CD14-positive monocyte (primary cell): ENCODE data around the gene TEX13B. TPM values are rescaled to one million over a fixed set of nuclear protein-coding genes. Genes with fewer than 3 reads are reported as not detected.
A peak's percentile ranks its signal among the peaks of the same experiment; 100 is the strongest.

Experiments
- DNase-seq, 3 donors: peaks; one replicate each; pipeline ENCODE4 v3.0.0-alpha.2; 2011 to 2022
- H2AFZ ChIP-seq: 2 replicates; pipeline ENCODE4 v1.6.0; 2012; ENCODE audit warnings: mild to moderate bottlenecking, low read depth, low read length, inconsistent platforms; ENCODE audit not compliant: insufficient read depth, poor library complexity, severe bottlenecking
- H3K27ac ChIP-seq, 2 donors: 1 replicate in 1 of 2; 2 replicates in 1 of 2; pipeline ENCODE4 v1.5.1; 2012 to 2013; ENCODE audit warnings: low read length in 2 of 2, control low read depth in 1 of 2, inconsistent platforms in 1 of 2, low read depth in 1 of 2, mild to moderate bottlenecking in 1 of 2
- H3K27me3 ChIP-seq, 2 donors: one replicate each; pipeline versions ENCODE4 v1.6.0 to v1.6.1; 2011 to 2013; ENCODE audit warnings: low read length in 2 of 2; ENCODE audit not compliant: control insufficient read depth in 2 of 2, insufficient read depth in 2 of 2
- H3K36me3 ChIP-seq, 2 donors: replicated peaks in 1 of 2; 1 replicate in 1 of 2; 2 replicates in 1 of 2; pipeline versions ENCODE4 v1.5.1 to v1.6.1; 2012 to 2013; ENCODE audit warnings: low read length in 2 of 2, control low read depth in 1 of 2, inconsistent platforms in 1 of 2, mild to moderate bottlenecking in 1 of 2; ENCODE audit not compliant: insufficient read depth in 2 of 2, control insufficient read depth in 1 of 2
- H3K4me1 ChIP-seq, 2 donors: 1 replicate in 1 of 2; 2 replicates in 1 of 2; pipeline versions ENCODE4 v1.5.1 to v1.6.1; 2012 to 2013; ENCODE audit warnings: low read length in 2 of 2, control low read depth in 1 of 2, inconsistent platforms in 1 of 2, mild to moderate bottlenecking in 1 of 2, moderate library complexity in 1 of 2; ENCODE audit not compliant: insufficient read depth in 2 of 2, control insufficient read depth in 1 of 2
- H3K4me2 ChIP-seq: replicated peaks from 2 replicates; pipeline ENCODE3; 2012; ENCODE audit warnings: low read length, moderate library complexity, mild to moderate bottlenecking; ENCODE audit not compliant: poor library complexity, severe bottlenecking; ENCODE audit errors: extremely low read depth
- H3K4me3 ChIP-seq, 3 experiments: fragments of 200-600 bp in 1 of 3; sonication (generic) in 1 of 3; replicated peaks in 1 of 3; 1 replicate in 2 of 3; 2 replicates in 1 of 3; pipeline ENCODE4 v1.5.1; 2011 to 2013; ENCODE audit warnings: low read length in 3 of 3, mild to moderate bottlenecking in 3 of 3, control low read depth in 2 of 3, low read depth in 2 of 3, inconsistent platforms in 1 of 3, moderate library complexity in 1 of 3
- H3K79me2 ChIP-seq: 2 replicates; pipeline ENCODE4 v1.6.0; 2012; ENCODE audit warnings: mild to moderate bottlenecking, control low read depth, inconsistent platforms, low read length, moderate library complexity; ENCODE audit not compliant: insufficient read depth
- H3K9ac ChIP-seq: 2 replicates; pipeline ENCODE4 v1.6.0; 2017; ENCODE audit warnings: low read length, mild to moderate bottlenecking; ENCODE audit not compliant: insufficient read depth, poor library complexity, severe bottlenecking
- H3K9me3 ChIP-seq, 2 donors: replicated peaks in 1 of 2; 1 replicate in 1 of 2; 2 replicates in 1 of 2; pipeline versions ENCODE4 v1.5.1 to v1.6.1; 2012 to 2013; ENCODE audit warnings: low read length in 2 of 2, control low read depth in 1 of 2; ENCODE audit not compliant: control insufficient read depth in 1 of 2, insufficient read depth in 1 of 2
- H4K20me1 ChIP-seq: 2 replicates; pipeline ENCODE4 v1.6.0; 2012; ENCODE audit warnings: mild to moderate bottlenecking, low read length, control low read depth, moderate library complexity; ENCODE audit not compliant: insufficient read depth
- H3K27ac Mint-ChIP-seq, 7 donors: one replicate each; pipeline ENCODE4 v1.8.0; 2020; ENCODE audit warnings: mild to moderate bottlenecking in 7 of 7, mixed read lengths in 7 of 7, moderate library complexity in 6 of 7, inconsistent platforms in 2 of 7
- H3K27me3 Mint-ChIP-seq, 3 donors: one replicate each; pipeline ENCODE4 v1.8.0; 2021 to 2022; ENCODE audit warnings: low read depth in 3 of 3, mild to moderate bottlenecking in 3 of 3, mixed read lengths in 3 of 3, moderate library complexity in 3 of 3, inconsistent platforms in 1 of 3
- H3K36me3 Mint-ChIP-seq, 2 donors: one replicate each; pipeline ENCODE4 v1.8.0; 2020; ENCODE audit warnings: mixed read lengths in 2 of 2, inconsistent platforms in 1 of 2, mild to moderate bottlenecking in 1 of 2
- H3K4me1 Mint-ChIP-seq: one replicate; pipeline ENCODE4 v1.8.0; 2020; ENCODE audit warnings: mild to moderate bottlenecking, mixed read lengths
- H3K4me3 Mint-ChIP-seq, 2 donors: one replicate each; pipeline ENCODE4 v1.8.0; 2020; ENCODE audit warnings: mild to moderate bottlenecking in 2 of 2, mixed read lengths in 2 of 2, moderate library complexity in 1 of 2
- H3K9me3 Mint-ChIP-seq, 7 donors: one replicate each; pipeline ENCODE4 v1.8.0; 2020 to 2022; ENCODE audit warnings: mixed read lengths in 7 of 7, mild to moderate bottlenecking in 6 of 7, moderate library complexity in 6 of 7, inconsistent platforms in 2 of 7
- CTCF ChIP-seq: fragments of 200-600 bp; IDR thresholded peaks from one replicate; pipeline ENCODE4 v1.8.0; 2022; ENCODE audit warnings: antibody characterized with exemption, mild to moderate bottlenecking
- WGBS: methylation state at CpG from one replicate; pipeline ENCODE4 v1.1.5; 2013; ENCODE audit warnings: missing lambda C conversion rate; ENCODE audit not compliant: insufficient coverage; 5-methylcytosine and 5-hydroxymethylcytosine counted together
- intact Hi-C, 2 donors: fragments of 100-400 bp; cut with micrococcal nuclease; formaldehyde crosslinking; loops; one replicate each; pipeline versions ENCODE4 v1.15.0 to v1.15.1; 2023
- polyA plus RNA-seq, 3 donors: library from polyadenylated mRNA; depleted of rRNA in 1 of 3; unstranded in 2 of 3; stranded (reverse) in 1 of 3; fragments of 300-500 nt in 2 of 3; fragments of >200 nt in 1 of 3; fragmentation: Illumina TruSeq in 2 of 3; gene quantifications; 1 replicate in 2 of 3; 2 replicates in 1 of 3; pipeline ENCODE4 v1.2.3, GENCODE V29; 2012 to 2021

TEX13B gene
- polyA plus RNA-seq, 3 donors, result not detected

DNA sequence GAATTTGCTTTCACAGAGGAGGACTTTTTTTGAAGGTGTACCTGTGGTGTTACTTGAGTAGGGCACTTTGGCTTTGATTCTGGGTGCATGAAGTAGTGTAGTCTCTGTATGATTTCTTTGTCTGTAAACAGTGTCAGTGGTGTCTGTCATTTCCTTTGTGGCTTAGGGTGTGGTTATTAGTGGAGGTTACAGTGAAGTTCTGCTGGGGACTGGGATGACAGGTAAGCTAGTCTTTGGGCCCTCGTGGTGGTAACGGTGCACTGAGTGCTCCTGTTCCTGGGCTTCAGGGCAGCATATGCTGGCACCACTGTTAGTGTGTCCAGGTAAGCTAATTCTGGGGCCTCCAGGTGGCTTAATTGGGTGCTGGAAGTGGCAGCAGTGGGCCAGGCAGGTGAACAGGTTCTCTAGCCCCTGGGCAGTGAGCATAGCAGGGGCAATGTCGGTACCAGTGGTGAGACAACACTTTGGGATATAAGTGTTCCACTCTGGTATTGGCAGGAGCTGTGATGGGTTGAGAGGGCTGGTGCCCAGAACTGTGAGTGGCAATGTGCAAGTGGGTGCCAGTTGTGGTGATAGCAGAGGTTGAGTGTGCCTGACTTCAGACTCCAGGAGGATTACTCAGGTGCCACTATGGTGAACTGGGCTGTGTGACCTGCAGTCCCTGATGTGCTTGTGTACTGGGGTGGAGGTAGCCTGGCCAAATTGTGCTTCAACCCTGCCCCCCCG, 36.6 kb upstream of the TEX13B start:
- H3K4me3 Mint-ChIP-seq, result peak overlapping the region in 1 of 2 donors; percentile 12
- no peak overlapping the region for H3K4me2 ChIP-seq
- H3K9me3 Mint-ChIP-seq, result peaks cover 0 to 11% (median 3%) of the 10 kb centered on the region in 7 donors
- no peaks in the 10 kb centered on the region for H4K20me1 ChIP-seq
- no peak for DNase-seq
- no peaks in the 10 kb centered on the region for H3K79me2 ChIP-seq
- 100% methylated on average over 1 of the region's 4 CpGs for WGBS
- H3K9me3 ChIP-seq, result no peaks in the 10 kb centered on the region
- H2AFZ ChIP-seq, result no peak overlapping the region
- no peak overlapping the region for H3K4me3 ChIP-seq
- no peaks in the 10 kb centered on the region for H3K36me3 ChIP-seq
- H3K4me1 Mint-ChIP-seq, result peaks cover 8% of the 10 kb centered on the region
- H3K4me1 ChIP-seq, result no peaks in the 10 kb centered on the region
- intact Hi-C loops, result no loop called here
- peaks cover 0 to 3% of the 10 kb centered on the region in 2 donors for H3K27me3 ChIP-seq
- no peak overlapping the region for H3K9ac ChIP-seq
- no peaks in the 10 kb centered on the region for H3K36me3 Mint-ChIP-seq
- H3K27ac Mint-ChIP-seq, result peak overlapping the region in 1 of 7 donors; percentile 5
- H3K27me3 Mint-ChIP-seq, result peaks cover 0 to 2% (median 2%) of the 10 kb centered on the region in 3 donors
- no peak overlapping the region for H3K27ac ChIP-seq
- no peak for TF ChIP-seq CTCF

GRCh38 chrX:108001218-108001814, 19.1 kb upstream of the TEX13B start:
- Histone ChIP-seq H3K9me3 (no peaks in the 10 kb centered on the region), H3K9ac (no peak overlapping the region), H3K4me1 (no peaks in the 10 kb centered on the region), H3K36me3 (no peaks in the 10 kb centered on the region), H4K20me1 (no peaks in the 10 kb centered on the region), H3K27me3 (no peaks in the 10 kb centered on the region), H3K27ac (no peak overlapping the region), H3K4me2 (no peak overlapping the region), H3K4me3 (no peak overlapping the region), H2AFZ (no peak overlapping the region), H3K79me2 (no peaks in the 10 kb centered on the region)
- WGBS, result 80% methylated on average over 2 of the region's 11 CpGs
- DNase-seq, result peak in 2 of 3 donors; percentile 3 to 11
- TF ChIP-seq CTCF, result no peak
- Mint-ChIP-seq H3K27ac (no peak overlapping the region), H3K36me3 (no peaks in the 10 kb centered on the region), H3K4me3 (no peak overlapping the region), H3K27me3 (peaks cover 1 to 6% (median 4%) of the 10 kb centered on the region in 3 donors), H3K9me3 (peaks cover 3 to 4% (median 4%) of the 10 kb centered on the region in 7 donors), H3K4me1 (no peaks in the 10 kb centered on the region)
- intact Hi-C loops, result no loop called here
